SIG-M5 (cell line): ENCODE results near the gene EPHA4.
"Not testable (repeated sequence)": the region's sequence is repeated elsewhere in the genome, so short reads cannot be mapped to it uniquely, and the experiment has no call there.

Source experiments
- DNase-seq: peaks from one replicate; lab custom pipeline; 2025; lab: John Stamatoyannopoulos, UW

The EPHA4 gene

GRCh38 chr2:221539246-221539645 lies 32.9 kb downstream of the EPHA4 start:
- DNase-seq = no peak

- no peak for DNase-seq
Observed at GRCh38 chr2:221535824-221536223, 36.3 kb downstream of the EPHA4 start.

GRCh38 chr2:221533299-221533698 lies 38.8 kb downstream of the EPHA4 start:
- DNase-seq = no peak

- DNase-seq = no peak
Observed at GRCh38 chr2:221532641-221533040, 39.5 kb downstream of the EPHA4 start.

- no peak for DNase-seq
Observed at GRCh38 chr2:221530653-221531037, 41.5 kb downstream of the EPHA4 start.

GRCh38 chr2:221529943-221530652 lies 42.0 kb downstream of the EPHA4 start:
- DNase-seq = no peak

GRCh38 chr2:221529177-221529942 lies 42.7 kb downstream of the EPHA4 start:
- no peak for DNase-seq

GRCh38 chr2:221527776-221528309 lies 44.3 kb downstream of the EPHA4 start:
- no peak for DNase-seq

GRCh38 chr2:221524158-221524557 lies 47.9 kb downstream of the EPHA4 start:
- DNase-seq = no peak

GRCh38 chr2:221521233-221521845 lies 50.8 kb downstream of the EPHA4 start:
- DNase-seq = no peak

GRCh38 chr2:221518935-221519625 lies 53.0 kb downstream of the EPHA4 start:
- no peak for DNase-seq

GRCh38 chr2:221518201-221518934 lies 53.7 kb downstream of the EPHA4 start:
- DNase-seq = no peak

GRCh38 chr2:221517696-221518151 lies 54.4 kb downstream of the EPHA4 start:
- no peak for DNase-seq

- no peak for DNase-seq
Observed at GRCh38 chr2:221517146-221517695, 54.9 kb downstream of the EPHA4 start.

- DNase-seq = no peak
Observed at GRCh38 chr2:221515864-221516263, 56.2 kb downstream of the EPHA4 start.

GRCh38 chr2:221514305-221515040 lies 57.6 kb downstream of the EPHA4 start:
- DNase-seq = no peak

- DNase-seq = no peak
Observed at GRCh38 chr2:221513232-221513631, 58.9 kb downstream of the EPHA4 start.

- not testable (repeated sequence) for DNase-seq
Observed at GRCh38 chr2:221511325-221511724, 60.8 kb downstream of the EPHA4 start.

GRCh38 chr2:221506469-221506868 lies 65.6 kb downstream of the EPHA4 start:
- no peak for DNase-seq

GRCh38 chr2:221505605-221506004 lies 66.5 kb downstream of the EPHA4 start:
- DNase-seq = no peak
